HepG2 (cell line): ENCODE measurements around the gene PHLDB1. TPM values are rescaled to one million over a fixed set of nuclear protein-coding genes. Genes with fewer than 3 reads are reported as not detected.
A peak's percentile ranks its signal among the peaks of the same experiment; 100 is the strongest.

Source experiments
- AGO2 ChIP-seq: fragments of 200-400 bp; formaldehyde crosslinking; optimal IDR thresholded peaks from 2 replicates; pipeline ENCODE3; 2017; ENCODE audit warnings: mild to moderate bottlenecking, low read depth, low read length, moderate library complexity
- ATF7 ChIP-seq, 2 experiments: fragments of 450-650 bp in 1 of 2; sonication (generic) in 1 of 2; formaldehyde crosslinking in 1 of 2; IDR thresholded peaks; 2 replicates each; pipeline versions ENCODE4 v1.4.0 to v1.6.1; 2016 to 2020; ENCODE audit warnings: antibody characterized with exemption in 1 of 2, mild to moderate bottlenecking in 1 of 2, missing genetic modification reagents in 1 of 2
- CHD2 ChIP-seq: IDR thresholded peaks from 2 replicates; pipeline ENCODE4 v1.6.1; 2011; ENCODE audit warnings: low read depth, low read length, improper control_type of control experiment
- FLYWCH1 ChIP-seq: sonication (generic); formaldehyde crosslinking; IDR thresholded peaks from 2 replicates; pipeline ENCODE4 v1.8.1; 2023; ENCODE audit warnings: mild to moderate bottlenecking, missing genetic modification reagents
- FOXK1 ChIP-seq: sonication (generic); formaldehyde crosslinking; IDR thresholded peaks from 2 replicates; pipeline ENCODE4 v1.4.0; 2020; ENCODE audit warnings: low read depth, missing genetic modification reagents, borderline replicate concordance
- FOXM1 ChIP-seq: sonication (generic); formaldehyde crosslinking; IDR thresholded peaks from 2 replicates; pipeline ENCODE4 v1.5.0; 2020; ENCODE audit warnings: missing genetic modification reagents
- HDAC2 ChIP-seq: sonication (generic); formaldehyde crosslinking; IDR thresholded peaks from 2 replicates; pipeline ENCODE4 v1.4.0; 2020; ENCODE audit warnings: missing genetic modification reagents
- HNF1B ChIP-seq: sonication (generic); formaldehyde crosslinking; IDR thresholded peaks from 2 replicates; pipeline ENCODE4 v1.5.1; 2020; ENCODE audit warnings: mild to moderate bottlenecking, moderate library complexity, missing genetic modification reagents
- HOMEZ ChIP-seq: IDR thresholded peaks from 2 replicates; pipeline ENCODE4 v1.6.1; 2016; ENCODE audit warnings: low read depth
- KAT2B ChIP-seq: fragments of 150-350 bp; IDR thresholded peaks from 2 replicates; pipeline ENCODE4 v1.6.1; 2014; ENCODE audit warnings: low read depth, low read length, borderline replicate concordance
- KMT2A ChIP-seq: sonication (generic); formaldehyde crosslinking; IDR thresholded peaks from 2 replicates; pipeline ENCODE4 v1.4.0; 2020; ENCODE audit warnings: missing genetic modification reagents
- KMT2B ChIP-seq: IDR thresholded peaks from 2 replicates; pipeline ENCODE4 v1.6.1; 2016; ENCODE audit warnings: missing genetic modification reagents, missing compliant biosample characterization
- POGZ ChIP-seq: sonication (generic); formaldehyde crosslinking; IDR thresholded peaks from 2 replicates; pipeline ENCODE4 v1.4.0; 2020; ENCODE audit warnings: mild to moderate bottlenecking, missing genetic modification reagents
- SALL2 ChIP-seq: sonication (generic); formaldehyde crosslinking; IDR thresholded peaks from 2 replicates; pipeline ENCODE4 v1.8.1; 2023; ENCODE audit warnings: mild to moderate bottlenecking, missing genetic modification reagents, inconsistent platforms
- TARDBP ChIP-seq: sonication (generic); formaldehyde crosslinking; IDR thresholded peaks from 2 replicates; pipeline ENCODE4 v1.8.0; 2022; ENCODE audit warnings: mild to moderate bottlenecking, missing genetic modification reagents
- THAP7 ChIP-seq: sonication (generic); formaldehyde crosslinking; IDR thresholded peaks from 2 replicates; pipeline ENCODE4 v1.8.1; 2023; ENCODE audit warnings: mild to moderate bottlenecking, missing genetic modification reagents
- ZBTB38 ChIP-seq: sonication (generic); formaldehyde crosslinking; IDR thresholded peaks from 2 replicates; pipeline ENCODE4 v1.5.1; 2020; ENCODE audit warnings: mild to moderate bottlenecking, missing genetic modification reagents
- ZNF224 ChIP-seq: sonication (generic); formaldehyde crosslinking; IDR thresholded peaks from 2 replicates; pipeline ENCODE4 v1.5.0; 2020; ENCODE audit warnings: mild to moderate bottlenecking, missing genetic modification reagents
- ZNF605 ChIP-seq: sonication (generic); formaldehyde crosslinking; IDR thresholded peaks from 2 replicates; pipeline ENCODE4 v1.8.0; 2022; ENCODE audit warnings: mild to moderate bottlenecking, missing genetic modification reagents
- ZNF740 ChIP-seq: sonication (generic); formaldehyde crosslinking; IDR thresholded peaks from 2 replicates; pipeline ENCODE4 v1.4.0; 2020; ENCODE audit warnings: missing genetic modification reagents
- ZXDC ChIP-seq: sonication (generic); formaldehyde crosslinking; IDR thresholded peaks from 2 replicates; pipeline ENCODE4 v1.5.0; 2020; ENCODE audit warnings: mild to moderate bottlenecking, missing genetic modification reagents
- polyA plus RNA-seq, 8 experiments: library from polyadenylated mRNA; depleted of rRNA in 3 of 8; stranded (reverse) in 7 of 8; unstranded in 1 of 8; fragments of >200 nt; fragmentation: Illumina TruSeq in 4 of 8; extraction: Trizol in 4 of 8; gene quantifications; 2 replicates each; pipeline versions ENCODE4 v1.2.1 to v1.2.3, GENCODE V29; 2011 to 2016; ENCODE audit warnings: low read depth in 4 of 8, missing spikeins in 1 of 8, mixed read lengths in 1 of 8; ENCODE audit not compliant: insufficient read depth in 1 of 8
- total RNA-seq, 5 experiments: library from RNA; depleted of rRNA; stranded (reverse); fragments of >200 nt; fragmentation: Illumina TruSeq; extraction: Trizol; gene quantifications; 2 replicates each; pipeline ENCODE4 v1.2.3, GENCODE V29; 2016; ENCODE audit warnings: low read depth in 1 of 5

The PHLDB1 gene
- total and polyA plus RNA-seq, 2 of the 13 experiments (the other 11 are each of a cell fraction or from before 2014, with no cell fraction given) = 13.8 to 14.2 TPM

- TF ChIP-seq HOMEZ (no peak), ZNF740 (peak; percentile 63; the same call in 1 of the 2 replicates), ZXDC (CRISPR knock-in tag) (no peak), THAP7 (CRISPR knock-in tag) (peak; percentile 14; the same call in 1 of the 2 replicates), FOXM1 (CRISPR knock-in tag) (no peak), CHD2 (no peak), ZNF224 (CRISPR knock-in tag) (no peak), KMT2A (no peak), ZNF605 (no peak), TARDBP (CRISPR knock-in tag) (no peak), ZBTB38 (CRISPR knock-in tag) (no peak), ATF7 (IDR thresholded peaks at IDR 0.05) (peak; percentile 75), ATF7 (CRISPR knock-in tag; IDR thresholded peaks at IDR 0.05) (no peak), KAT2B (no peak), FOXK1 (CRISPR knock-in tag) (no peak), AGO2 (peak; percentile 84), KMT2B (no peak), SALL2 (CRISPR knock-in tag) (no peak), FLYWCH1 (no peak), HNF1B (no peak), POGZ (peak; percentile 7; the same call in 1 of the 2 replicates), HDAC2 (CRISPR knock-in tag) (no peak)
Observed at GRCh38 chr11:118658429-118659313, 51.3 kb downstream of the PHLDB1 start (continued).
